CD14-positive monocyte (primary cell): ENCODE measurements around the gene SMARCB1. TPM values are rescaled to one million over a fixed set of nuclear protein-coding genes. Genes with fewer than 3 reads are reported as not detected.

Experiments
- DNase-seq, 3 donors: peaks; one replicate each; pipeline ENCODE4 v3.0.0-alpha.2; 2011 to 2022
- H2AFZ ChIP-seq: 2 replicates; pipeline ENCODE4 v1.6.0; 2012; ENCODE audit warnings: mild to moderate bottlenecking, low read depth, low read length, inconsistent platforms; ENCODE audit not compliant: insufficient read depth, poor library complexity, severe bottlenecking
- H3K27ac ChIP-seq, 2 donors: 1 replicate in 1 of 2; 2 replicates in 1 of 2; pipeline ENCODE4 v1.5.1; 2012 to 2013; ENCODE audit warnings: low read length in 2 of 2, control low read depth in 1 of 2, inconsistent platforms in 1 of 2, low read depth in 1 of 2, mild to moderate bottlenecking in 1 of 2
- H3K27me3 ChIP-seq, 2 donors: one replicate each; pipeline versions ENCODE4 v1.6.0 to v1.6.1; 2011 to 2013; ENCODE audit warnings: low read length in 2 of 2; ENCODE audit not compliant: control insufficient read depth in 2 of 2, insufficient read depth in 2 of 2
- H3K36me3 ChIP-seq, 2 donors: replicated peaks in 1 of 2; 1 replicate in 1 of 2; 2 replicates in 1 of 2; pipeline versions ENCODE4 v1.5.1 to v1.6.1; 2012 to 2013; ENCODE audit warnings: low read length in 2 of 2, control low read depth in 1 of 2, inconsistent platforms in 1 of 2, mild to moderate bottlenecking in 1 of 2; ENCODE audit not compliant: insufficient read depth in 2 of 2, control insufficient read depth in 1 of 2
- H3K4me1 ChIP-seq, 2 donors: 1 replicate in 1 of 2; 2 replicates in 1 of 2; pipeline versions ENCODE4 v1.5.1 to v1.6.1; 2012 to 2013; ENCODE audit warnings: low read length in 2 of 2, control low read depth in 1 of 2, inconsistent platforms in 1 of 2, mild to moderate bottlenecking in 1 of 2, moderate library complexity in 1 of 2; ENCODE audit not compliant: insufficient read depth in 2 of 2, control insufficient read depth in 1 of 2
- H3K4me2 ChIP-seq: replicated peaks from 2 replicates; pipeline ENCODE3; 2012; ENCODE audit warnings: low read length, moderate library complexity, mild to moderate bottlenecking; ENCODE audit not compliant: poor library complexity, severe bottlenecking; ENCODE audit errors: extremely low read depth
- H3K4me3 ChIP-seq, 3 experiments: fragments of 200-600 bp in 1 of 3; sonication (generic) in 1 of 3; replicated peaks in 1 of 3; 1 replicate in 2 of 3; 2 replicates in 1 of 3; pipeline ENCODE4 v1.5.1; 2011 to 2013; ENCODE audit warnings: low read length in 3 of 3, mild to moderate bottlenecking in 3 of 3, control low read depth in 2 of 3, low read depth in 2 of 3, inconsistent platforms in 1 of 3, moderate library complexity in 1 of 3
- H3K79me2 ChIP-seq: 2 replicates; pipeline ENCODE4 v1.6.0; 2012; ENCODE audit warnings: mild to moderate bottlenecking, control low read depth, inconsistent platforms, low read length, moderate library complexity; ENCODE audit not compliant: insufficient read depth
- H3K9ac ChIP-seq: 2 replicates; pipeline ENCODE4 v1.6.0; 2017; ENCODE audit warnings: low read length, mild to moderate bottlenecking; ENCODE audit not compliant: insufficient read depth, poor library complexity, severe bottlenecking
- H3K9me3 ChIP-seq, 2 donors: replicated peaks in 1 of 2; 1 replicate in 1 of 2; 2 replicates in 1 of 2; pipeline versions ENCODE4 v1.5.1 to v1.6.1; 2012 to 2013; ENCODE audit warnings: low read length in 2 of 2, control low read depth in 1 of 2; ENCODE audit not compliant: control insufficient read depth in 1 of 2, insufficient read depth in 1 of 2
- H4K20me1 ChIP-seq: 2 replicates; pipeline ENCODE4 v1.6.0; 2012; ENCODE audit warnings: mild to moderate bottlenecking, low read length, control low read depth, moderate library complexity; ENCODE audit not compliant: insufficient read depth
- H3K27ac Mint-ChIP-seq, 7 donors: one replicate each; pipeline ENCODE4 v1.8.0; 2020; ENCODE audit warnings: mild to moderate bottlenecking in 7 of 7, mixed read lengths in 7 of 7, moderate library complexity in 6 of 7, inconsistent platforms in 2 of 7
- H3K27me3 Mint-ChIP-seq, 3 donors: one replicate each; pipeline ENCODE4 v1.8.0; 2021 to 2022; ENCODE audit warnings: low read depth in 3 of 3, mild to moderate bottlenecking in 3 of 3, mixed read lengths in 3 of 3, moderate library complexity in 3 of 3, inconsistent platforms in 1 of 3
- H3K36me3 Mint-ChIP-seq, 2 donors: one replicate each; pipeline ENCODE4 v1.8.0; 2020; ENCODE audit warnings: mixed read lengths in 2 of 2, inconsistent platforms in 1 of 2, mild to moderate bottlenecking in 1 of 2
- H3K4me1 Mint-ChIP-seq: one replicate; pipeline ENCODE4 v1.8.0; 2020; ENCODE audit warnings: mild to moderate bottlenecking, mixed read lengths
- H3K4me3 Mint-ChIP-seq, 2 donors: one replicate each; pipeline ENCODE4 v1.8.0; 2020; ENCODE audit warnings: mild to moderate bottlenecking in 2 of 2, mixed read lengths in 2 of 2, moderate library complexity in 1 of 2
- H3K9me3 Mint-ChIP-seq, 7 donors: one replicate each; pipeline ENCODE4 v1.8.0; 2020 to 2022; ENCODE audit warnings: mixed read lengths in 7 of 7, mild to moderate bottlenecking in 6 of 7, moderate library complexity in 6 of 7, inconsistent platforms in 2 of 7
- WGBS: methylation state at CpG from one replicate; pipeline ENCODE4 v1.1.5; 2013; ENCODE audit warnings: missing lambda C conversion rate; ENCODE audit not compliant: insufficient coverage; 5-methylcytosine and 5-hydroxymethylcytosine counted together
- intact Hi-C, 2 donors: fragments of 100-400 bp; cut with micrococcal nuclease; formaldehyde crosslinking; loops; one replicate each; pipeline versions ENCODE4 v1.15.0 to v1.15.1; 2023
- polyA plus RNA-seq, 3 donors: library from polyadenylated mRNA; depleted of rRNA in 1 of 3; unstranded in 2 of 3; stranded (reverse) in 1 of 3; fragments of 300-500 nt in 2 of 3; fragments of >200 nt in 1 of 3; fragmentation: Illumina TruSeq in 2 of 3; gene quantifications; 1 replicate in 2 of 3; 2 replicates in 1 of 3; pipeline ENCODE4 v1.2.3, GENCODE V29; 2012 to 2021
- TF ChIP-seq, protein P1 (sequence below): fragments of 200-600 bp; IDR thresholded peaks from one replicate; pipeline ENCODE4 v1.8.0; 2022; ENCODE audit warnings: antibody characterized with exemption, mild to moderate bottlenecking

SMARCB1 gene
- polyA plus RNA-seq, 3 donors: 30.3 to 71.8 (median 31.5) TPM

DNA sequence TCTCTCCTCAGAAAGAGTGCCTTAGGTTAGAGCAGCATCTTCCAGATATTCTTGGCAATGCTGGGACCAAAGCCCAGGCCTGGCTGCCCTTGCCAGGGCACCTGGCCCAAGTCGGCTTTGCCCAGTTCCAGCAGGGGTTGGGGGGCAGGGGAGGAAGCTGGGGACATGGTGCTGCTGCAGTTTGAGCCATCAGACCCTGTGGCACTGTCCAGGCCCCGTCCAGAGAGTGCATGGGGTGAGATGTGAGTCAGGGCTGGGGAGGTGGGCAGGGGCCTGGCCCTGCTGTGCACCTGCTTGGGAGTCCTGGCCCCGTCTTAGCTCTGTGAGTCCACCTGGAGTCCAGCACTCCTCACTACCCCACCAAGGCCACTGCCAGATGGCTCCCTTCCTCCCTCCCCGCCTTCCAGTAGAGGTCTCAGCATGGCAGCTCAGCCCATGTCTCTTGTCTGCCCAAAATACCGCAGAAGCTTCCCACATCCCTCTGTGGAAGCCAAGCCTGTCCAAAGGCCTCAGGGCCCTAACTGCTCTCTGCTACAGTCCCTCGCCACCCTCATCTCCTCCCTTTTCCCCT lies 35.4 kb downstream of the SMARCB1 start:
- Mint-ChIP-seq H3K27me3 (peaks cover 0 to 2% (median 0%) of the 10 kb centered on the region in 3 donors), H3K4me3 (no peak overlapping the region), H3K9me3 (no peaks in the 10 kb centered on the region), H3K4me1 (peaks cover 8% of the 10 kb centered on the region), H3K36me3 (peaks cover 85 to 99% of the 10 kb centered on the region in 2 donors), H3K27ac (peak overlapping the region in 1 of 7 donors; percentile 55)
- no peaks in the 10 kb centered on the region for H3K79me2 ChIP-seq
- no peaks in the 10 kb centered on the region for H3K27me3 ChIP-seq
- intact Hi-C loops: no loop called here
- TF ChIP-seq, protein P1, sequence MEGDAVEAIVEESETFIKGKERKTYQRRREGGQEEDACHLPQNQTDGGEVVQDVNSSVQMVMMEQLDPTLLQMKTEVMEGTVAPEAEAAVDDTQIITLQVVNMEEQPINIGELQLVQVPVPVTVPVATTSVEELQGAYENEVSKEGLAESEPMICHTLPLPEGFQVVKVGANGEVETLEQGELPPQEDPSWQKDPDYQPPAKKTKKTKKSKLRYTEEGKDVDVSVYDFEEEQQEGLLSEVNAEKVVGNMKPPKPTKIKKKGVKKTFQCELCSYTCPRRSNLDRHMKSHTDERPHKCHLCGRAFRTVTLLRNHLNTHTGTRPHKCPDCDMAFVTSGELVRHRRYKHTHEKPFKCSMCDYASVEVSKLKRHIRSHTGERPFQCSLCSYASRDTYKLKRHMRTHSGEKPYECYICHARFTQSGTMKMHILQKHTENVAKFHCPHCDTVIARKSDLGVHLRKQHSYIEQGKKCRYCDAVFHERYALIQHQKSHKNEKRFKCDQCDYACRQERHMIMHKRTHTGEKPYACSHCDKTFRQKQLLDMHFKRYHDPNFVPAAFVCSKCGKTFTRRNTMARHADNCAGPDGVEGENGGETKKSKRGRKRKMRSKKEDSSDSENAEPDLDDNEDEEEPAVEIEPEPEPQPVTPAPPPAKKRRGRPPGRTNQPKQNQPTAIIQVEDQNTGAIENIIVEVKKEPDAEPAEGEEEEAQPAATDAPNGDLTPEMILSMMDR: no peak
- H3K4me3 ChIP-seq: no peak overlapping the region
- no peaks in the 10 kb centered on the region for H3K9me3 ChIP-seq
- peaks cover 71 to 100% of the 10 kb centered on the region in 2 donors for H3K36me3 ChIP-seq
- no peak for DNase-seq
- no peaks in the 10 kb centered on the region for H4K20me1 ChIP-seq
- WGBS: 96% methylated on average over 6 of the region's 6 CpGs
- no peak overlapping the region for H3K27ac ChIP-seq
- no peak overlapping the region for H2AFZ ChIP-seq
- H3K4me2 ChIP-seq: no peak overlapping the region
- no peak overlapping the region for H3K9ac ChIP-seq
- H3K4me1 ChIP-seq: peaks cover 4 to 5% of the 10 kb centered on the region in 2 donors

DNA sequence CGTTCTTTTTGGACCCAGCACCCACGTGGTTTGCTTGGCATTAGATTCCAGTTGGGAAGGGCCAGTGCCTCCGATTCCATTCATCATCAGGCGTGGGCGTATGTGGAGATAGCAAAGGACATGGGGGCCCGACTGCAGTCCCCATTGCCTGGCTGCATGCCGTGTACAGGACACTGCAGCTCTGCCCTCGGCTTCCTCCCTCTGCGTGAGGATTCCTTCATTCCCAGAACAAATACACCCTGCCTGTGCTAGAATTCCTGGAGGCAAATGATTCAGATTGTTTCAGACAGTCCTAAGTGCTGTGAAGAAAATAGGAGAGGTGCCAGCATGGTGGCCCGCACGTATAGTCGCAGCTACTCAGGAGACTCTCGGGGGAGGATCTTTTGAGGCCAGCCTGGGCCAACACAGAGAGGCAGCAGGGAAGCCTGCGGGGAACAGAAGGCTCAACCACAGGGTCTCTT lies 36.6 kb downstream of the SMARCB1 start:
- peaks cover 0 to 2% (median 0%) of the 10 kb centered on the region in 3 donors for H3K27me3 Mint-ChIP-seq
- H3K4me3 ChIP-seq: no peak overlapping the region
- no peak overlapping the region for H3K27ac ChIP-seq
- H3K4me1 ChIP-seq: peaks cover under 1 to 2% of the 10 kb centered on the region in 2 donors
- H3K36me3 Mint-ChIP-seq: peaks cover 82 to 99% of the 10 kb centered on the region in 2 donors
- TF ChIP-seq, protein P1: no peak
- peaks cover 73 to 98% of the 10 kb centered on the region in 2 donors for H3K36me3 ChIP-seq
- DNase-seq: no peak
- intact Hi-C loops: no loop called here
- H3K4me3 Mint-ChIP-seq: no peak overlapping the region
- no peaks in the 10 kb centered on the region for H3K9me3 Mint-ChIP-seq
- no peak overlapping the region for H2AFZ ChIP-seq
- H4K20me1 ChIP-seq: peaks cover 4% of the 10 kb centered on the region
- no peak overlapping the region for H3K4me2 ChIP-seq
- no peaks in the 10 kb centered on the region for H3K79me2 ChIP-seq
- WGBS: 100% methylated on average over 12 of the region's 14 CpGs
- H3K9ac ChIP-seq: no peak overlapping the region
- H3K9me3 ChIP-seq: no peaks in the 10 kb centered on the region
- H3K27ac Mint-ChIP-seq: no peak overlapping the region
- no peaks in the 10 kb centered on the region for H3K27me3 ChIP-seq
- peaks cover 5% of the 10 kb centered on the region for H3K4me1 Mint-ChIP-seq
